Chondrocyte (in vitro differentiated cells): ENCODE results near the gene FCGBP. TPM values are rescaled to one million over a fixed set of nuclear protein-coding genes. Genes with fewer than 3 reads are reported as not detected.

Source experiments
- DNase-seq: peaks from one replicate; pipeline ENCODE4 v3.0.0; 2021; ENCODE audit warnings: mixed read lengths, low spot score
- H3K27ac Mint-ChIP-seq: one replicate; pipeline ENCODE4 v1.8.0; 2021; ENCODE audit warnings: mild to moderate bottlenecking, moderate library complexity, mixed read lengths; ENCODE audit not compliant: unreplicated experiment
- H3K27me3 Mint-ChIP-seq: 2 replicates; pipeline ENCODE4 v1.8.0; 2021; ENCODE audit warnings: low read depth, mixed read lengths
- H3K36me3 Mint-ChIP-seq: 2 replicates; pipeline ENCODE4 v1.8.0; 2021; ENCODE audit warnings: low read depth, mixed read lengths
- H3K4me1 Mint-ChIP-seq: 2 replicates; pipeline ENCODE4 v1.8.0; 2021; ENCODE audit warnings: low read depth, mild to moderate bottlenecking, mixed read lengths
- H3K4me3 Mint-ChIP-seq: one replicate; pipeline ENCODE4 v1.8.0; 2021; ENCODE audit warnings: mild to moderate bottlenecking, moderate library complexity, mixed read lengths; ENCODE audit not compliant: unreplicated experiment
- H3K9me3 Mint-ChIP-seq: 2 replicates; pipeline ENCODE4 v1.8.0; 2021; ENCODE audit warnings: low read depth, mixed read lengths
- total RNA-seq: library from RNA; stranded (reverse); gene quantifications from 3 replicates; pipeline ENCODE4 v1.2.1, GENCODE V29; 2021
- TF ChIP-seq, protein P1 (sequence below): fragments of 200-600 bp; sonication (generic); IDR thresholded peaks from 2 replicates; pipeline ENCODE4 v1.5.0; 2021; ENCODE audit warnings: antibody characterized with exemption, mild to moderate bottlenecking, moderate library complexity

The FCGBP gene
- total RNA-seq, 1 donor from 2014 or later, result 0.42 TPM

GRCh38 chr19:39951686-39952085, 17.3 kb upstream of the FCGBP start:
- DNase-seq, result no peak
- Mint-ChIP-seq H3K9me3 (no peaks in the 10 kb centered on the region), H3K4me1 (no peaks in the 10 kb centered on the region), H3K36me3 (no peaks in the 10 kb centered on the region), H3K27ac (no peak overlapping the region), H3K4me3 (no peak overlapping the region), H3K27me3 (no peaks in the 10 kb centered on the region)
- TF ChIP-seq, protein P1, sequence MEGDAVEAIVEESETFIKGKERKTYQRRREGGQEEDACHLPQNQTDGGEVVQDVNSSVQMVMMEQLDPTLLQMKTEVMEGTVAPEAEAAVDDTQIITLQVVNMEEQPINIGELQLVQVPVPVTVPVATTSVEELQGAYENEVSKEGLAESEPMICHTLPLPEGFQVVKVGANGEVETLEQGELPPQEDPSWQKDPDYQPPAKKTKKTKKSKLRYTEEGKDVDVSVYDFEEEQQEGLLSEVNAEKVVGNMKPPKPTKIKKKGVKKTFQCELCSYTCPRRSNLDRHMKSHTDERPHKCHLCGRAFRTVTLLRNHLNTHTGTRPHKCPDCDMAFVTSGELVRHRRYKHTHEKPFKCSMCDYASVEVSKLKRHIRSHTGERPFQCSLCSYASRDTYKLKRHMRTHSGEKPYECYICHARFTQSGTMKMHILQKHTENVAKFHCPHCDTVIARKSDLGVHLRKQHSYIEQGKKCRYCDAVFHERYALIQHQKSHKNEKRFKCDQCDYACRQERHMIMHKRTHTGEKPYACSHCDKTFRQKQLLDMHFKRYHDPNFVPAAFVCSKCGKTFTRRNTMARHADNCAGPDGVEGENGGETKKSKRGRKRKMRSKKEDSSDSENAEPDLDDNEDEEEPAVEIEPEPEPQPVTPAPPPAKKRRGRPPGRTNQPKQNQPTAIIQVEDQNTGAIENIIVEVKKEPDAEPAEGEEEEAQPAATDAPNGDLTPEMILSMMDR, result no peak

GRCh38 chr19:39951065-39951650, 16.7 kb upstream of the FCGBP start:
- H3K4me1 Mint-ChIP-seq, result no peaks in the 10 kb centered on the region
- H3K9me3 Mint-ChIP-seq, result no peaks in the 10 kb centered on the region
- H3K4me3 Mint-ChIP-seq, result no peak overlapping the region
- TF ChIP-seq, protein P1, result no peak
- no peak for DNase-seq
- no peaks in the 10 kb centered on the region for H3K27me3 Mint-ChIP-seq
- H3K36me3 Mint-ChIP-seq, result no peaks in the 10 kb centered on the region
- H3K27ac Mint-ChIP-seq, result no peak overlapping the region

GRCh38 chr19:39949026-39949747, 14.8 kb upstream of the FCGBP start:
- H3K9me3 Mint-ChIP-seq, result no peaks in the 10 kb centered on the region
- H3K4me3 Mint-ChIP-seq, result no peak overlapping the region
- no peaks in the 10 kb centered on the region for H3K36me3 Mint-ChIP-seq
- no peak for DNase-seq
- H3K27me3 Mint-ChIP-seq, result no peaks in the 10 kb centered on the region
- TF ChIP-seq, protein P1, result no peak
- H3K4me1 Mint-ChIP-seq, result peaks cover 2% of the 10 kb centered on the region
- no peak overlapping the region for H3K27ac Mint-ChIP-seq

GRCh38 chr19:39946532-39946931, 12.1 kb upstream of the FCGBP start:
- no peaks in the 10 kb centered on the region for H3K27me3 Mint-ChIP-seq
- no peak for DNase-seq
- H3K4me3 Mint-ChIP-seq, result no peak overlapping the region
- no peaks in the 10 kb centered on the region for H3K9me3 Mint-ChIP-seq
- TF ChIP-seq, protein P1, result no peak
- no peak overlapping the region for H3K27ac Mint-ChIP-seq
- H3K36me3 Mint-ChIP-seq, result no peaks in the 10 kb centered on the region
- peaks cover 17% of the 10 kb centered on the region for H3K4me1 Mint-ChIP-seq

GRCh38 chr19:39943586-39943985, 9.2 kb upstream of the FCGBP start:
- TF ChIP-seq, protein P1, result no peak
- peaks cover 20% of the 10 kb centered on the region for H3K9me3 Mint-ChIP-seq
- DNase-seq, result no peak
- H3K4me3 Mint-ChIP-seq, result no peak overlapping the region
- H3K27ac Mint-ChIP-seq, result no peak overlapping the region
- H3K36me3 Mint-ChIP-seq, result no peaks in the 10 kb centered on the region
- peaks cover 22% of the 10 kb centered on the region for H3K4me1 Mint-ChIP-seq
- H3K27me3 Mint-ChIP-seq, result no peaks in the 10 kb centered on the region
